OCI-LY3 (cell line): ENCODE measurements around the gene RPL4.

ENCODE experiments used
- H2AFZ ChIP-seq: fragments of 200-600, 300-600 bp; shearing (Covaris generic); 2 replicates; pipeline ENCODE4 v1.6.0; 2014; ENCODE audit warnings: antibody characterized with exemption, low read depth, low read length
- H3K27ac ChIP-seq: fragments of 200-600, 300-600 bp; sonication (generic); 2 replicates; pipeline ENCODE4 v1.5.1; 2014; ENCODE audit warnings: mild to moderate bottlenecking, low read length, moderate library complexity, mixed read lengths
- H3K27me3 ChIP-seq: fragments of 200-600, 300-600 bp; sonication (generic); 2 replicates; pipeline ENCODE4 v1.6.1; 2014; ENCODE audit warnings: low read depth, low read length, mixed read lengths
- H3K36me3 ChIP-seq: fragments of 200-600, 300-600 bp; sonication (generic); replicated peaks from 2 replicates; pipeline ENCODE3; 2014; ENCODE audit warnings: low read depth, low read length, mixed read lengths
- H3K4me1 ChIP-seq: fragments of 300-600, 200-600 bp; sonication (generic); 2 replicates; pipeline ENCODE4 v1.6.1; 2014; ENCODE audit warnings: low read length, mixed read lengths
- H3K4me2 ChIP-seq: fragments of 200-600, 300-600 bp; sonication (generic); 2 replicates; pipeline ENCODE4 v1.6.1; 2014; ENCODE audit warnings: low read length, mixed read lengths
- H3K4me3 ChIP-seq: fragments of 300-600, 200-600 bp; sonication (generic); 2 replicates; pipeline ENCODE4 v1.5.1; 2014; ENCODE audit warnings: antibody characterized with exemption, mild to moderate bottlenecking, low read length, moderate library complexity
- H3K79me2 ChIP-seq: fragments of 300-600, 200-600 bp; shearing (Covaris generic); 2 replicates; pipeline ENCODE4 v1.6.1; 2014; ENCODE audit warnings: mild to moderate bottlenecking, low read length, mixed read lengths
- H3K9ac ChIP-seq: fragments of 300-600, 200-600 bp; shearing (Covaris generic); 2 replicates; pipeline ENCODE4 v1.6.0; 2014; ENCODE audit warnings: mild to moderate bottlenecking, low read length, moderate library complexity
- H3K9me3 ChIP-seq: fragments of 200-600, 300-600 bp; shearing (Covaris generic); 2 replicates; pipeline ENCODE4 v1.6.1; 2014; ENCODE audit warnings: low read length, mixed read lengths; ENCODE audit not compliant: insufficient read depth
- H4K20me1 ChIP-seq: fragments of 200-600, 300-600 bp; sonication (generic); 2 replicates; pipeline ENCODE4 v1.6.1; 2016; ENCODE audit warnings: low read length, mixed read lengths; ENCODE audit not compliant: insufficient read depth
- CTCF ChIP-seq: fragments of 200-600, 300-600 bp; sonication (generic); IDR thresholded peaks from 2 replicates; pipeline ENCODE4 v1.5.1; 2014; ENCODE audit warnings: antibody characterized with exemption, low read length, low read depth
- EZH2phosphoT487 ChIP-seq: fragments of 200-600 bp; shearing (Covaris generic); IDR thresholded peaks from 2 replicates; pipeline ENCODE4 v1.6.1; 2018; ENCODE audit warnings: antibody characterized with exemption, mixed run types, low read depth

The RPL4 gene

GRCh38 chr15:66488525-66488924, 16.1 kb downstream of the RPL4 start:
- no peak for TF ChIP-seq EZH2phosphoT487
- no peak for TF ChIP-seq CTCF
- H3K9me3 ChIP-seq, result no peaks in the 10 kb centered on the region
- H3K4me1 ChIP-seq, result no peaks in the 10 kb centered on the region
- peaks cover 44% of the 10 kb centered on the region for H3K36me3 ChIP-seq
- H4K20me1 ChIP-seq, result 0 out of 2 replicates have a peak, but pooled peaks cover under 1% of the 10 kb centered on the region
- no peak overlapping the region for H3K9ac ChIP-seq
- H3K79me2 ChIP-seq, result no peaks in the 10 kb centered on the region
- H3K4me3 ChIP-seq, result no peak overlapping the region
- no peak overlapping the region for H3K4me2 ChIP-seq
- H3K27me3 ChIP-seq, result no peaks in the 10 kb centered on the region
- no peak overlapping the region for H3K27ac ChIP-seq
- H2AFZ ChIP-seq, result no peak overlapping the region

DNA sequence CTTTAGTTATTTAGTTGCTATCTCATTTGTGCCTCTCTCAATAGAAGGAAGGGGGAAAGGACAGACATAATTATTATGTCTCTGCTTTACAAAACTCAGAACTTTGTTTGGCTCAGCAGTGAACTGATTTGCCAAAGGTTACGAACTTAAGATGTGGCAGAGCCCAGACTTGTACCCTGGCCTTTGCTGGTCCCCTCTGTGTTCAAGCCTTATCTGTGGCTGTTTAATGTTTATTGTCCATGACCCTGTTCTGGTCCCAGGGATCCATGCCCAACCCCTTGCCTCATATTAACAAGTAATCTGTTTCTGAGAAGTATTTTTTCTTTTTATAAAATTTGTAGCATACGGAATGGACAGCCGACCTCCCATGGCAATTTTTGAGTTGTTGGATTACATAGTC, 17.8 kb downstream of the RPL4 start:
- Histone ChIP-seq H3K4me2 (no peak overlapping the region), H3K4me3 (no peak overlapping the region), H3K4me1 (0 out of 2 replicates have a peak, but pooled peaks cover 4% of the 10 kb centered on the region), H3K79me2 (no peaks in the 10 kb centered on the region; the same call in 1 of the 2 replicates), H2AFZ (no peak overlapping the region), H3K9me3 (no peaks in the 10 kb centered on the region), H3K27me3 (no peaks in the 10 kb centered on the region), H4K20me1 (peaks cover 15% of the 10 kb centered on the region), H3K36me3 (peaks cover 46% of the 10 kb centered on the region), H3K9ac (no peak overlapping the region), H3K27ac (no peak overlapping the region)
- no peak for TF ChIP-seq CTCF
- TF ChIP-seq EZH2phosphoT487, result no peak

- Histone ChIP-seq H3K27ac (no peak overlapping the region), H2AFZ (no peak overlapping the region), H3K4me3 (no peak overlapping the region), H3K9me3 (no peaks in the 10 kb centered on the region), H3K79me2 (no peaks in the 10 kb centered on the region; the same call in 1 of the 2 replicates), H3K4me1 (0 out of 2 replicates have a peak, but pooled peaks cover 4% of the 10 kb centered on the region), H3K36me3 (peaks cover 49% of the 10 kb centered on the region), H3K27me3 (no peaks in the 10 kb centered on the region), H3K9ac (no peak overlapping the region), H3K4me2 (no peak overlapping the region), H4K20me1 (peaks cover 24% of the 10 kb centered on the region)
- TF ChIP-seq CTCF (no peak), EZH2phosphoT487 (no peak)
These were observed 20.0 kb downstream of the RPL4 start for GRCh38 chr15:66484539-66485112.

GRCh38 chr15:66483131-66483566, 21.5 kb downstream of the RPL4 start:
- Histone ChIP-seq H4K20me1 (peaks cover 28% of the 10 kb centered on the region), H3K36me3 (peaks cover 43% of the 10 kb centered on the region), H3K9ac (no peak overlapping the region), H3K4me1 (0 out of 2 replicates have a peak, but pooled peaks cover 4% of the 10 kb centered on the region), H3K27me3 (no peaks in the 10 kb centered on the region), H3K27ac (no peak overlapping the region), H2AFZ (no peak overlapping the region), H3K4me3 (no peak overlapping the region), H3K79me2 (no peaks in the 10 kb centered on the region; the same call in 1 of the 2 replicates), H3K9me3 (no peaks in the 10 kb centered on the region), H3K4me2 (no peak overlapping the region)
- TF ChIP-seq CTCF (no peak), EZH2phosphoT487 (no peak)
